T-helper 1 cell treated with Interleukin-12 subunit alpha and Interleukin-12 subunit beta and Interleukin-4 antibody, amounts not matched to agents 30 μg/mL and 1 μg/mL, for 36 hours (primary cell): ENCODE results near the gene ZNF548.
A peak's percentile ranks its signal among the peaks of the same experiment; 100 is the strongest.

ENCODE experiments used
- H3K27ac Mint-ChIP-seq: one replicate; pipeline ENCODE4 v1.8.0; 2021; ENCODE audit warnings: mild to moderate bottlenecking, mixed read lengths
- H3K27me3 Mint-ChIP-seq: one replicate; pipeline ENCODE4 v1.8.0; 2021; ENCODE audit warnings: low read depth, mixed read lengths
- H3K36me3 Mint-ChIP-seq: one replicate; pipeline ENCODE4 v1.8.0; 2021; ENCODE audit warnings: low read depth, mixed read lengths
- H3K4me1 Mint-ChIP-seq: one replicate; pipeline ENCODE4 v1.8.0; 2021; ENCODE audit warnings: low read depth, mixed read lengths
- H3K4me3 Mint-ChIP-seq: one replicate; pipeline ENCODE4 v1.8.0; 2021; ENCODE audit warnings: mild to moderate bottlenecking, moderate library complexity, mixed read lengths
- H3K9me3 Mint-ChIP-seq: one replicate; pipeline ENCODE4 v1.8.0; 2021; ENCODE audit warnings: mixed read lengths

The ZNF548 gene

DNA sequence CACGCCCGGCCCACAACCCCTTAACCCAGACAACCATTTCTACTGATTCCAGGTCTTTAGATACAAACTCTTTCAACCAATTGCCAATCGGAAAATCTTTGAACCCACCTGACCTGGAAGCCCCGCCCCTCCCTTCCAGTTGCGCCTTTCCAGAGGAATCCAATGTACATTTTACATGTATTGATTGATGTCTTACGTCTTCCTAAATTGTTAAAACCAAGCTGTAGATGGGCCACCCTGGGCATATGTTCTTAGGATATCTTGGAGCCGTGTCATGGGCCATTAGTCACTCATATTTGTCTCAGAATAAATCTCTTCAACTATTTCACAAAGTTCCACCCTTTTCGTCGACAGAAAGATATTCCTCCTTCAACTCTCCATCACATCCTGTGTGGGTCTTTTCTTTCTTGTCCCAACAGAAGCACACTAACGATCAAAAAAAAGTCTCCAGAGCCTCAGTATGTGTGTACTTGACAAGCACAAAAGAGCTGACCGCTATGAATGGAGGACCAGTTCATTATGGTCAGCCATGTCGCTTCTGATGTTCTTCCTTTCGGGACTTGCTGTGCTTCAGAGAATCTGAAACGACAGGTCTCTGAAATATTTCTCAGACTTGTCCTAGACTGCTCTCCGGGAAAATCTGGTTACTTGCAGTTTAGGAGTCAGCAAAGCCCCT is 44.9 kb downstream of the ZNF548 start:
- Mint-ChIP-seq H3K27ac (peak overlapping the region; percentile 79), H3K4me1 (peaks cover 22% of the 10 kb centered on the region), H3K4me3 (peak overlapping the region; percentile 96), H3K9me3 (peaks cover 37% of the 10 kb centered on the region), H3K36me3 (peaks cover 27% of the 10 kb centered on the region), H3K27me3 (no peaks in the 10 kb centered on the region)

DNA sequence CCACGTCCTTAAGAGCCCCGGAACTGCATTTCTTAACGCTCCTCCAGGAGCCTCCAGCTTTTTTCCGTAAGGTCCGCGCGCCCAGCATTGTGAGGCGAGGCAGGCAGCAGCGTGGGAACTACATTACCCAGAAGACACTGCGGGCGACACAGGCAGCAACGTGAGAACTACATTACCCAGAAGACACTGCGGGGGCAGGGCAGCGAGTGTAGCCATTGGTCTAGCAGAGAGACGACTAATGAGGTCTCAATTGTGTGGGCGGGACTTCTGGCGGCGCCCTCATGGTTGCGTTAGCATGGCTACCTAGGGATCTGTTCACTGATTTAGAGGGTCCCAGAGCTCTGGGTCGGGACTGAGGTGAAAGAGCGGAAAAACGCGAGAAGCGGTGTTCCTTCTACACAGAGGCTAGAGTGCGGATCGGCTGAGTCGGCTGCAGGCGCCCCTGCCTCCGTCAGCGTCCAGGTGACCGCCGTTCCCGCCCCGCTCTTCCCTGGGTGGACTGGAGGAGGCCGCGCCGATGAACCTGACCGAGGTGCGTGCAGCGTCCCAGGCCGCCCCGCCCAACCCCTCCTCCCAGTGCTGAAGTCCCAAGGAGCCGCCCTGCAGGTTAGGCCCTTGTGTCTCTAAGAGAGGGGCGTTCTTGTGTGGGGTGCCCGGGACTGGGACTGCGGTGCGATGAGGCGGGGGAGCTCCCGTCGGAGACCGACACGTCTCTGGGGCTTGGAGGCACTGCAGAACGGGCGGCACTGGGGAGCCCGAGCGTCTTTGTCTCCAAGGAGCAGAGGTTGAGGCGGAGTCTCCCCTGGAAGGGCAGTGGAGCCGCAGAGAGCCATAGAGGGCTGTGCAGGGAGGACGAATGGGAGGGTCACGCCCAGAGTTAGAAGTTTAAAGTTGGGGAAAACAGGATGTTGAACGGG is 45.7 kb downstream of the ZNF548 start, which contains the start of gene ZNF749:
TSS of gene ZNF749 (plus strand) at position 264 of the 917 bp plus-strand sequence. CDS start at position 518, 254 bp downstream.
- Mint-ChIP-seq H3K9me3 (peaks cover 45% of the 10 kb centered on the region), H3K4me3 (peak within 1 kb of the TSS; percentile 96), H3K27me3 (no peaks in the 10 kb centered on the region), H3K27ac (peak within 1 kb of the TSS; percentile 79), H3K4me1 (peaks cover 22% of the 10 kb centered on the region), H3K36me3 (peaks cover 35% of the 10 kb centered on the region)

DNA sequence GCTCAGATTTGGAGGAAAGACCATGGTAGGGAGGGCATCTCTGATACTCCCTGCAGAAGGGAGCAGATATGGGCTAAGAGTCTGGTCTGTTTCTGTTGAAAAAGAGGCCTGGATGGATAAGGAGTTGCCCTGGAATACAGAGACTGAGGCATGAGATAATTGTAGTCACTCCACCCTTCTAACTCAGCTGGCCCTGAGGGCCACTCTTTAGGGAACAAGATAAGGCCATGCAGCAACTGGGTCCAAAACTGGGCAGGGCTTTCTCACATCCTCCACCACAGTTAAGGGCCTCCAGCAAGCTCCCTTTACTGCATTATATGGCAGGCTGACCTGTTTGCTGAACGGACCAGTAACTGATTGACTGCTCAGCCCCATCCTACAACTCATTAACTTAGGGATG is 46.8 kb downstream of the ZNF548 start:
- Mint-ChIP-seq H3K4me1 (peaks cover 25% of the 10 kb centered on the region), H3K36me3 (peaks cover 41% of the 10 kb centered on the region), H3K27me3 (no peaks in the 10 kb centered on the region), H3K9me3 (peaks cover 49% of the 10 kb centered on the region), H3K27ac (peak overlapping the region; percentile 79), H3K4me3 (peak overlapping the region; percentile 96)

DNA sequence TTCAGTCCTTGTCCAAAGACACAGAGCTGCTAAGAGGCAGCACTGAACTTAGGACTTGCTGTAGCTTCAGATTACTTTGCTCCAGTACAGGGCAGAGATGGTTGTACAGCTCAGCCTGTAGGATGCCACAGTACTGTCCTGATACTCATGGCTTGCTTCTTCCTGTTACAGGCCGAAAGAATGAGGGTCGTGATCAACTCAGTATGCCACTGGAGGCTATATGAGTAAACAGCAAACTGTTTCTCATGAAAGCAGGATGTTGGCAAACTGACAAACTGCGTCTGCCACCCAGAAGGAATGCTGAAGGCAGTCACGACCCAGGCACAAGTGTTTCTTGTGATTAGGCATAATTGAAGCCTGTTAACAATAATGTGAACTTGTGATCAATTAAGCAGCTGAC is 48.3 kb downstream of the ZNF548 start:
- peaks cover 26% of the 10 kb centered on the region for H3K4me1 Mint-ChIP-seq
- H3K27me3 Mint-ChIP-seq = no peaks in the 10 kb centered on the region
- no peak overlapping the region for H3K27ac Mint-ChIP-seq
- peaks cover 55% of the 10 kb centered on the region for H3K9me3 Mint-ChIP-seq
- peaks cover 52% of the 10 kb centered on the region for H3K36me3 Mint-ChIP-seq
- no peak overlapping the region for H3K4me3 Mint-ChIP-seq

DNA sequence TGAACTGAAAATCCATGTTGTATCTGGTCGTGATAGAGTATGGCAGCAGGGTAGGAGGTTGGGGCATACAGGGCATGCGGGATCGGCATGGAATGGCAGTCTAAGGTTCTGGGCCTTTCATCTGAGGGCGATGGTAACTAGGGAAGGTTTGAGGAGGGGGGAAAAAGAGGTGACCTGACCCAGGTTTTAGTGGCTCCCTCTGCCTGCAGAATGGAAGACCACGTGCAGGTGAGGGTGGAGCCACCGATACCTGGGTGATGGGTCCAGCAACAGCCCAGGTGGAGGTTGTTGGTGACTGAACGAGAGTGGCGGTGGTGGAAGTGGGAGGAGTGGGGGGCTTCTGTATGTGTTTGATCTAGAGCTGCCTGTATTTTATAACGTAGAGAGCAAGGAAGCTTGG is 49.3 kb downstream of the ZNF548 start:
- Mint-ChIP-seq H3K27ac (no peak overlapping the region), H3K9me3 (peaks cover 57% of the 10 kb centered on the region), H3K36me3 (peaks cover 62% of the 10 kb centered on the region), H3K4me1 (peaks cover 26% of the 10 kb centered on the region), H3K4me3 (no peak overlapping the region), H3K27me3 (no peaks in the 10 kb centered on the region)

DNA sequence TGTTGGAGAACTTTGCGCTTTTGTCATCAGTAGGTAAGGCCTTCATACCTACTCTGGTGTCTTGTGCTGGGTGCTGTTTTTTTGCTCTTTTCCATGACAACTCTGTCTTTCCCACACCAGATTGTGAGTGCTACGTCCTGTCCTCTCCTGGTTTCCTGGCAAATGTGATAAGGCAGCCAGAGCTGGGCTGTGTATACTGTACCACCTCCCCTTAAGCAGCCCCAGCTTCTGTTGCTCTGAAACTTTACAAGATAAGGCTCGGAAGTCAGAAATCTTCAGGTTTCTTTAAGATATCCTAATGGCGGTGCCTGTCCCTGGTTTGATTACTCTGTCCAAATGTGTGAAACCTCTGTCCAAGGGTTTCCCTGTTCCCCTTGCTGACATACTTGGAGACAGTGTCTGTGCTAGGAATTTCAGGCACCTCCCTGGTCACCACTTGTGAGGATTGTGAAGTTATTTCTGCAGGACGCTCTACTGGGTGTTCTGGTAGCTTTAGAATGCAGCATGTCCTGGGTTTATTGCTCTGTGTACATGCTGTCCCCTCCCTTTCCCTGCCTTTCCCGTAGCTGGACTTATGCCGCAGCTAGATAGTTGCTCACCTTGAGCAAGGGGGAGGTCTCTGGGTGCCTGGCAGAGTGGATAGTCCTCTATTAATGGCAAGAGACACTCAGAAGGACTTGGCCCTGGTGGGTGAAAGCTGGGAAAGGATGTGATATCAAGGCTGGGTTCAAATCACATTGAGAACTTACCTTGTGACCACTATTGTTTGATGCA is 52.5 kb downstream of the ZNF548 start:
- Mint-ChIP-seq H3K27ac (no peak overlapping the region), H3K36me3 (peaks cover 62% of the 10 kb centered on the region), H3K9me3 (peaks cover 68% of the 10 kb centered on the region), H3K4me1 (peaks cover 4% of the 10 kb centered on the region), H3K4me3 (no peak overlapping the region), H3K27me3 (no peaks in the 10 kb centered on the region)

DNA sequence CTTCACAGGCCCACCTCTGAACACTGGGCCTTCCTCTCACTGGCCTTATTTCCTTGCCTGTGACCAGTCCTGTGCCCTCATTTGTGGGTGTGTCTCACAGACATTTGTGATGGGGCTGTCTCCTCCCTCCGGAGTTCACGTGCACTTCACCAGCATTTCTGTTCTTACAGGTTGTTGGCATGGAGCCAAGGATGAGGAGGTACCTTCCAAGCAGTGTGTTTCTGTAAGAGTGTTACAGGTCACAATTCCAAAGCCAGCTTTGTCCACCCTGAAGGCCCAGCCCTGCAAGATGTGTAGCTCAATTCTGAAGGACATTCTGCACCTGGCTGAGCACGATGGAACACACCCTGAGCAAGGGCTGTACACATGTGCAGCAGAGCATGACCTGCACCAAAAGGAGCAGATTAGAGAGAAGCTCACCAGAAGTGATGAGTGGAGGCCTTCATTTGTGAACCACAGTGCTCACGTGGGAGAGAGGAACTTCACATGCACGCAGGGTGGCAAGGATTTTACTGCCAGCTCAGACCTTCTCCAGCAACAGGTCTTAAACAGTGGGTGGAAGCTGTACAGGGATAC is 53.6 kb downstream of the ZNF548 start:
- H3K9me3 Mint-ChIP-seq = peaks cover 68% of the 10 kb centered on the region
- H3K4me3 Mint-ChIP-seq = no peak overlapping the region
- H3K4me1 Mint-ChIP-seq = peaks cover 4% of the 10 kb centered on the region
- no peak overlapping the region for H3K27ac Mint-ChIP-seq
- H3K27me3 Mint-ChIP-seq = no peaks in the 10 kb centered on the region
- H3K36me3 Mint-ChIP-seq = peaks cover 61% of the 10 kb centered on the region

DNA sequence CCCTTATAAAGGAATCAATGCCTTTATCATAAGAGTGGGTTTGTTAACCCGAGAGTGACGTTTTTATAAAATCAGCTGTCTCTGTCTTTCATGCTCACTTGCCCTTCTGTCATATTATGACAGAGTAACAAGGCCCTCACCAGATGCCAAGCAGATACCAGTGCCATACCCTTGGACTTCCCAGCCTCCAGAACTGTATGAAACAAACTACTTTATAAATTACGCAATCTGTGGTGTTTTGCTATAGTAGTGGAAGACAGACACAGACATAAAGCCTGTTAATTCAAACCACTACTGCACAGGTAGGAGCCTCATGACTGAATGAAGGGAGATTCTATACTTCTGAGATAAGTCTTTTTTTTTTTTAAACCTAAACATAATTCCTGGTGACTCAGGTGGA is 62.7 kb downstream of the ZNF548 start:
- H3K4me3 Mint-ChIP-seq = no peak overlapping the region
- no peak overlapping the region for H3K27ac Mint-ChIP-seq
- peaks cover 10% of the 10 kb centered on the region for H3K36me3 Mint-ChIP-seq
- peaks cover 63% of the 10 kb centered on the region for H3K9me3 Mint-ChIP-seq
- no peaks in the 10 kb centered on the region for H3K4me1 Mint-ChIP-seq
- H3K27me3 Mint-ChIP-seq = no peaks in the 10 kb centered on the region
